ENCODE measurements around the gene GRIK3.

GRIK3 gene

DNA sequence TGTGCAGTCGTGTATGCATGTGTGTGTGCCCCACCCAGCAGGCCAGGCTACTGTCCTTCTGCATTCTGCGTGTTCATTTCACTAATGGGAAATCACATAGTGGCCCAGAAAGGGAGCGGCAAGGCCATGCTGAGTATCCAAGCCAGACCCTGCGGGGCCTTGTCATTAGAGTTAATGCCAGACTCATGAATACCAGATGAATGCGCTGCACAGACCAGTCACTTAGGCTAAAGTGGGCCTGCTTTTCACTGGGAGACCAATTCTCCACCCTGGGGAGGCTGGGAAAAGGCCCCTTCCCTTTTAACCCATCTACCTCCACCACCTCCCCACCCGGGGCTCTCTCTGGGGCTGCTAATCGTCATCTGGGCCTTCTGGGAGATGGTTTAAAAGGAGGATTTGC lies 17.0 kb upstream of the GRIK3 start:
- H3K4me3 ChIP-seq (ENCODE audit: low read depth, low read length), result no peak overlapping the region
- TF ChIP-seq, protein P1, sequence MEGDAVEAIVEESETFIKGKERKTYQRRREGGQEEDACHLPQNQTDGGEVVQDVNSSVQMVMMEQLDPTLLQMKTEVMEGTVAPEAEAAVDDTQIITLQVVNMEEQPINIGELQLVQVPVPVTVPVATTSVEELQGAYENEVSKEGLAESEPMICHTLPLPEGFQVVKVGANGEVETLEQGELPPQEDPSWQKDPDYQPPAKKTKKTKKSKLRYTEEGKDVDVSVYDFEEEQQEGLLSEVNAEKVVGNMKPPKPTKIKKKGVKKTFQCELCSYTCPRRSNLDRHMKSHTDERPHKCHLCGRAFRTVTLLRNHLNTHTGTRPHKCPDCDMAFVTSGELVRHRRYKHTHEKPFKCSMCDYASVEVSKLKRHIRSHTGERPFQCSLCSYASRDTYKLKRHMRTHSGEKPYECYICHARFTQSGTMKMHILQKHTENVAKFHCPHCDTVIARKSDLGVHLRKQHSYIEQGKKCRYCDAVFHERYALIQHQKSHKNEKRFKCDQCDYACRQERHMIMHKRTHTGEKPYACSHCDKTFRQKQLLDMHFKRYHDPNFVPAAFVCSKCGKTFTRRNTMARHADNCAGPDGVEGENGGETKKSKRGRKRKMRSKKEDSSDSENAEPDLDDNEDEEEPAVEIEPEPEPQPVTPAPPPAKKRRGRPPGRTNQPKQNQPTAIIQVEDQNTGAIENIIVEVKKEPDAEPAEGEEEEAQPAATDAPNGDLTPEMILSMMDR (IDR thresholded peaks at IDR 0.05; ENCODE audit: low read depth, low read length), result no peak
- in situ Hi-C loops (cut with HindIII; ENCODE audit: low sequenced_read_pairs), result no loop called here
- DNase-seq (ENCODE audit: low read depth, low spot score), result no peak

DNA sequence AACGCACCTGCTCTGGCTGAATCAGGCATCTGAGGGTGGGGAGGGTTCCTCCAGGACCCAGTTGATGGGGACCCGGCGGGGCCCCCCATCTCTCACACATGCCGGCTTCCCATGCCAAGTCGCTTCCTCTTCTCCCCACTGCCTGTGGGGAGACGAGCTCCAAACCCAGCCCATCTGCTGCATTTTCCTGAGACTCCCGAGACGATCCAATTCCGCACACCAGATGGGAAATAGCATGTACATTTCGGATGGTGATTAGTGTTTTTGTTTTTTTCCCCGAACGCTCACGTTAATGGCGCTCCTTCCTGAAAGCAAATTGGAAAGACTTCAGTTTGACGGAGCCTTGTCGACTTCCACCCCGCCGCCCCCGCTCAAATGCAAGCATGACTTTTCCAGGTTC lies 13.2 kb upstream of the GRIK3 start:
- TF ChIP-seq, protein P1 (IDR thresholded peaks at IDR 0.05; ENCODE audit: low read depth, low read length), result no peak

DNA sequence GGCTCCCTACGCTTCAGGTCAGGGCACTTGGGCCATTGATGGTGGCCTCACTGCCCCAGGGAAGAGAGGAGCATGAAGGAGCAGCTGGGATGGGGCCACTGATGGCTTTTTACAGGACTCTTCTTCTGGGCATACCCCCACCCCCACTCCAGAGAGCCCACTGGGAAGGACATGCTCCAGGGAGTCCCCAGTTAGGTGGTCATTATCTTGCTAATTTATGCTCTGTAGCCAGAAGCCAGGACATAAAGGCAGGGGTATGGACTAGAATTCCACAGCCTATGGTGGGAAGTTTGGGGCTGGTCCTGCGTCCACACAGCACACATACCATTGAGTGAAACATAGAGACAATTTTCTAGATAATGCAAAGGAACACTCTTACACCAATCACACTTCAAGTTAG lies 8.8 kb upstream of the GRIK3 start:
- no peak overlapping the region for H3K4me3 ChIP-seq (ENCODE audit: low read depth, low read length)
- TF ChIP-seq, protein P1 (IDR thresholded peaks at IDR 0.05; ENCODE audit: low read depth, low read length), result no peak
- no peak for DNase-seq (ENCODE audit: low read depth, low spot score)
- in situ Hi-C loops (cut with HindIII; ENCODE audit: low sequenced_read_pairs), result no loop called here

More for the DNA sequence above, 13.2 kb upstream of the GRIK3 start:
- in situ Hi-C loops (cut with HindIII; ENCODE audit: low sequenced_read_pairs), result no loop called here
- H3K4me3 ChIP-seq (ENCODE audit: low read depth, low read length), result no peak overlapping the region
- no peak for DNase-seq (ENCODE audit: low read depth, low spot score)

DNA sequence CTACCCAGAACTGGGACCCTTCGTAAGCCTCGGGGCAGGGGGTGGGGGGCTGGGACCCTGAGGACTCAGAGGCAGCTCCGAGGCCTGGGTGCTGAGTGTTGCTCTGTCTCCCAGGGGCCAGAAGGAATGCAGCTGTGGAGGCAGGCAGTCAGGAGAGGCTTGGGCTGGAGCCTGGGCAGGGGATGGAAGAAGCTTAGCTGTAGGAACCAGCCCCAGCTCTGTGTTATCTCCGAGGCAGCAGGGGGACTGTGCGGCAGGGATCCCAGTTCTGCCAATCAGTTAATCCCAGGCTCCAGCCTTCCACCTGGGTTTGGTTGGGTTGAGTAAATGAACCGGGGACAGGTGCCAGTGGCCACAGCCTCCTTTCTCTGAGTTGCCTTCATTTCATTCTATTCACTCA lies 8.2 kb upstream of the GRIK3 start:
- TF ChIP-seq, protein P1 (IDR thresholded peaks at IDR 0.05; ENCODE audit: low read depth, low read length), result no peak
- in situ Hi-C loops (cut with HindIII; ENCODE audit: low sequenced_read_pairs), result no loop called here

DNA sequence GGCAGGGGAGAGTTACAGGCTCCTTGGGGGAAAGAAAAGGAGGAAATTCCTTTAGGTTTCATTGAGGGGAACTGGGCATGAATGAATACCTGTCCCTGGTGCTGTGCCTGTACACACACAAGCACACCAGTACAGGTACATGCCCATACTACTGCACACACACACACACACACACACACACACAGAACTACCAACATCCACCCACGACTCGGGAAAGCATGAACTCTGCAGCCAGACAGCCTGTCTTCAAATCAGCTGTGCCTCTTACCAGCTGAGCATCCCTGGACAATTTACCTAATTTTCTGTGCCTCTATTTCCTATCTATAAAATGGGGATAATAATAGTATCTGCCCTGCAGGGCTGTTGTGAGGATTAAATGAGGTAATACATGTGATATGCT lies 7.2 kb upstream of the GRIK3 start:
- DNase-seq (ENCODE audit: low read depth, low spot score), result no peak
- in situ Hi-C loops (cut with HindIII; ENCODE audit: low sequenced_read_pairs), result no loop called here
- no peak overlapping the region for H3K4me3 ChIP-seq (ENCODE audit: low read depth, low read length)
- TF ChIP-seq, protein P1 (IDR thresholded peaks at IDR 0.05; ENCODE audit: low read depth, low read length), result no peak

More for the DNA sequence above, 8.2 kb upstream of the GRIK3 start:
- no peak overlapping the region for H3K4me3 ChIP-seq (ENCODE audit: low read depth, low read length)
- DNase-seq (ENCODE audit: low read depth, low spot score), result no peak

GRCh38 chr1:37040773-37041172 lies 6.5 kb upstream of the GRIK3 start:
- in situ Hi-C loops (cut with HindIII; ENCODE audit: low sequenced_read_pairs), result no loop called here
- DNase-seq (ENCODE audit: low read depth, low spot score), result no peak
- TF ChIP-seq, protein P1 (IDR thresholded peaks at IDR 0.05; ENCODE audit: low read depth, low read length), result no peak
- H3K4me3 ChIP-seq (ENCODE audit: low read depth, low read length), result no peak overlapping the region

GRCh38 chr1:37040261-37040660 lies 5.9 kb upstream of the GRIK3 start:
- TF ChIP-seq, protein P1 (IDR thresholded peaks at IDR 0.05; ENCODE audit: low read depth, low read length), result no peak
- no peak for DNase-seq (ENCODE audit: low read depth, low spot score)
- in situ Hi-C loops (cut with HindIII; ENCODE audit: low sequenced_read_pairs), result no loop called here
- no peak overlapping the region for H3K4me3 ChIP-seq (ENCODE audit: low read depth, low read length)
